Activated CD8-positive, alpha-beta memory T cell treated with anti-CD3 and anti-CD28 coated beads, Interleukin-2, amount 50 U/mL, for 48 hours (primary cell): Measurements from ENCODE around the gene USP7.
"Not testable (repeated sequence)": the region's sequence is repeated elsewhere in the genome, so short reads cannot be mapped to it uniquely, and the experiment has no call there.

Experiments
- DNase-seq: peaks from one replicate; pipeline ENCODE4 v3.0.0-alpha.2; 2020

Gene USP7

DNA sequence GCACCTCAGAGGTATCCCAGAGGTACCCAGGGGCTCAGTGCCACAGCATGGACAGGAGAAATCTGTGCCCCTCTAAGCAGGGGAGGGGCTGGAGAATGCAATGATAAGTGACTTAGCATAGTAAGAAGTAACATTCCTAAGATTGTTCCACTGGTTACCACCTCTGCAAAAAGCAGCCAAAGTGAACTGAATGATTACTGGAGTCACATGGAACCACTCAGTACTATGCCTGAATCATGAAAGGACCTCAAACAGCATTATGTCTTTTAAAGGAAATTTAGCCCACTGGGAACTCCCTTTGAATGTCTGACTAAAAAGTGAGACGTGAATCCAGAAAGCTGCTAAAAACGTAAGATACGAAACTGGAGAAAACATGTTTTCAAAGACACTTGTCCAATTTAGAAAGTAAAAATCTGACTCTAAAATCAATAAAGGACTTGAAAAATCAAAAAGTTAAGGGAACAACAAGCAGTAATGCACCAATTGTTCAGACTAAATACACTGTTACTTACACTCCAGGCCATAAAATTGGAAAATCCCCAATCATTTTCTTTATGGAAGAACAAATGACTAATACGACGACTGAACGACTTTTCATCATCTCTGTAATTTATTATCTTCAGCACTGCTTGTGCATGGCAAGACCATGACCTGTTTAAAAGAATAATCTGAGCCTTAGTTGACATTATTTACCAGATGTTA lies 42.9 kb downstream of the USP7 start:
- DNase-seq: no peak

GRCh38 chr16:8919934-8920462 lies 43.7 kb downstream of the USP7 start:
- DNase-seq: no peak

DNA sequence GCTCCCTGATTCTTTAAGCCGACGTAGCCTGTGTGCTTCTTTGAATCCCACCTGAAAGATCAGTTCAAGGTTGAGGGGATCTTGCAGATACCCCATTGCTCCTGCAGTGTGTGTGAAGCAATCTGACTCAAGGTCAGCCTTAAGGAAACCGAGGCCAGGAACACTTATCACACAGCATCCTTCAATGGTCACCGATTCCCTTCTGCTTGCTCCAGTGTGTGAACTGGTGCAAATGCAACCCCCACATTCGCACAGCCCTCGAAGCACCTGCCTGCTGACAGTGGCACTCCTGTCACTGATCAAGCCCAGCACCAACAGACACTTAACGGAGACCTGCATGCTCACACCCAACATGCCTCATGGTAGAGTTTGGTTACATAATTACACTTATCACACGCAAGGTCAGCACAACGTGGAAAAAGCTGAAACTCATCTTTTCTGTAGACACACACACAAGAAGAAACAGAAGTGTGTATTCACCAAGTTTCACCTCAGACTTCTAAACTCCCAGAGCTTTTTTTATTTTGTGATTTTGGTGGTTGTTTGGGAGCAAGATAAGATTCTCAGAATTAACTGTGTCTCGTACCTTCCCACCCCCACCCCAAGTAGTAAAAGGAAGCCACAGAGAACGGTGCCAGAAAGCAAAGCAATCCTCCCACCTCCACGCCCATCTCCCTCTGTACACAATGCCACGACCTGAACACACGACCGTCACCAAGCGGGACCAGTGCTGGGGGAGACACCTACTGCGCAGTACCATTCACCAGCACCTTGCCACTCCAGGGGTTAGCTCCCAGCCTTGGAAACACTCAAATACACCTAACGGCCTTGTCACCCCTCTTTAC lies 44.4 kb downstream of the USP7 start:
- DNase-seq: no peak

- DNase-seq: not testable (repeated sequence)
These were observed 46.4 kb downstream of the USP7 start for GRCh38 chr16:8917336-8917735.

DNA sequence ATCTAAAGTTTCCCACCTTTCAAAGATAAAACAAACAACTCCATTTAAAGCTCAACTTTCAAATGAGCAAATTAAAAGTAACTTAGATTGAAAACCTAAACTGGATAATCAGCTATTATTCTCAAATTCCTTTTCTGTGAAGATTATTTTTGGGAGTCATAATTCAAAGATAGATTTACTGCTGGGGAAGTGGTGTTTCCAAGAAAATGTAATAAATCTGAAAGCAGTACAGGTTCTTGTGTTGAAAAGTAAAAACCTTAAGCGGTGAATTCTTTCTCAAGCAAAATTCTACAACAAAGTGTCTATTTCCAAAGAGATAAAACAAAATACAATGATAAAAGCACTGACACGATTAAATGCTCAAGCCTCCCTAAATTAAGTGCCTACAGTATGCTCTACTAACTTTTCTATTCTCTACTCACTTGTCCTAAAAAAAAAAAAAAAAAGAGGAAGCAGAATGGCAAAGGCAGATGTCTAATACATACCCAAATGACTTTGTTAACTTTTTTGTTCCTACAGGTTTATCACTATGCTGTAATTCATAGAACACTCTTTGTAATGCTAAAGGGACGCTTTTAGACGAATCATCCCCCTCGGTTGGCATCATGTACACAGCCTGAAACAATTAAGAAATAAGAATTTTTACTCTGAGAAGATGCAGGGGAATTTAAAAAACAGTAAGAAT lies 47.0 kb downstream of the USP7 start:
- no peak for DNase-seq

- no peak for DNase-seq
These were observed 47.9 kb downstream of the USP7 start for GRCh38 chr16:8915722-8916301.

DNA sequence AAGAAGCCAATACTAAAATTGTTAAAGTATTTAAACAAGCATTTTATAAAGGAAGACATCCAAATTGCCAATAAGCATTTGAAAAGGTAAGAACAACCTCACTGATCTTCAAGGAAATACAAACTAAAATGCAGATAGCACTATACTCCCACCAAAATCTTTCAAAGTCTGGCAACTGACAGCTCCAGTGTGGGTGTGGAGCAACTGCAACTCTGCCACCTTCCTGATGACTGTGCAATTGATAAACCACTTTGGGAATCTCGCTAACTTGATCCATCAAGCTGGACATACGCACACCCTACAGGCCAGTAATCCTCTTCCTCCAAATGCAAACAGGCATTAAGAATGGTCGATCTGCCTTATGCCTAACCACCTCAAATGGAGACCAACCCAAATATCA lies 49.6 kb downstream of the USP7 start:
- no peak for DNase-seq

GRCh38 chr16:8912793-8913192 lies 50.9 kb downstream of the USP7 start:
- no peak for DNase-seq

- DNase-seq: no peak
These were observed 52.9 kb downstream of the USP7 start for GRCh38 chr16:8910811-8911210.

- no peak for DNase-seq
These were observed 54.8 kb downstream of the USP7 start for GRCh38 chr16:8908810-8909468.

- DNase-seq: no peak
These were observed 56.6 kb downstream of the USP7 start for GRCh38 chr16:8907096-8907495.

DNA sequence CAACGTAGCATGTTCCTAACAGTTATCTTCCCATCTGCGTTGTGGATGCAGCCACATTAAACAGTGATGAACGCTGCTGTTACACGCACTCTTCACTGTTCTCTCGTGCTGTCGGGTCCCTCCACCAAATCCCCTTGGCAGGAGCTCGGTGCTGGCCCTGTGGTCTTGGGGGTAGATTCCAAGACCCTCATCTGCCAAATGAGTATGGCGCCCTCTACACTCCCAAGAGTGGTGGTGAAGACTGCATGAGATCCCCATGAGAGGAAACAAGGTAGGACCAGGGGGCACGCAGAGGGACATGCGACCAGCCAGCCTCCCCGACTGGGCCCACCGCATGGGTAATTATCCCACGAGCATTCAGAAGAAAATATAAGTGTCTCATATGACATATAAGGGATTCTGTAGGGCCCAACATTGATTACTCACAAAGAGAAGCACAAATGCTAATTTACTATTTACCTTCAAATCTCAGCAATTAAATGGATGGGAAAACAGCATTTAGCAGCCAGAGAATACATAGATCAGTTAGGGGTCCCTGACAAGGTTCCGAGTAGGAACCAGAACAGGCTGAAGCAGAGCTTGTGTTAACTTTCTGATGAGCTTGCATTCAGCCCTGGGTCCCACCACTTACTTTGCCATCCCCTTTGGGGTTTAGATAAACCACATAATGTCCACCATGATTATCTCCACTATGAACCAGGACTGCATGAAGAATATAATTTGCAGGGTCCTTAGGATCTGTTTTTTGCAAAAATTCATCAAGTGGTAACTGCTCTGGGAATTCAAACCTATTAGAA lies 57.7 kb downstream of the USP7 start:
- DNase-seq: no peak

DNA sequence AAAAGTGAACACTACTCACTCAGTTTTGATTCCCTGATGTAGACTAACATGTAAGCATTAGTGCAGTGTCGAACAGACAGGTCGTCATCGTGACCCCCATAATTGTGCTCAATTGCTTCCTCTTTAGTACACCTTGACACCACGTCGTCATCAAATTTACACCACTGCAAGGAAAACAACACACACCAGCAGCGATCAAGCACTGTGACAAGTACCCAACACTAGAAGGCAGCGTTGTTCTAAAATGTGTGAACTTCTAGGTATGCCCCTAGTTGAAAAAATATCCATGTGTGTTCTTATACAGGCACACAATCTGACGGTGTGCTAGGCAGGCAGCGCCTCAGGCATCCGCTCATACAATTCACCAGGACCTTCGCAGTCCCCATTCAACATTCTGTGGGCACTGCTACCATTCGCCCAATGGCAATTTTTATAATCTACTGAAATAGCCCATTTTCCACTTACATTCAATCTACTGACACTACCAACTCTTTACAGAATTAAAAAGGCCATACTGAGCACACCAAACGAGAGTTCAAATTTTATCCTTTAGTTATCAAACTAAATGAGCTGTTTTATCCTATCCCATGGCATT lies 58.4 kb downstream of the USP7 start:
- no peak for DNase-seq

DNA sequence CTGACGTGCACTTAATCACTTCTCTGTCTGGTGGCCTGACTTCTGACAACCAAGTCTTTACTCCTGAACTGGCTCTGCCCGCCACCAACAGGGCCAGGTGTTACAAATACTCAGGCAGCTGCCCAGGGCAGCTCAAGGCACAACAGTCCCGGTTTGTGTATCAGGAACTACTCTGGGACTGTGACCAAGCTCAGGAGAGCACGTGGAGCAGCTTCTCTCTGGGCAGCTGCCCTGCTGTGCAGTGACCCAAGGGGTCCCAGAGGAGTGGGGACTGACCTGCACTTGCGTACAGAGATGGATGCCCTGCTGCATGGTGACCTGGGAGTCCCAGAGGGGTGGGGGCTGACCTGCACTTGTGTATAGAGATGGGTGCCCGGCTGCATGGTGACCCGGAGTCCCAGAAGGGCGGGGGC lies 59.7 kb downstream of the USP7 start:
- no peak for DNase-seq

GRCh38 chr16:8903004-8903403 lies 60.7 kb downstream of the USP7 start:
- no peak for DNase-seq

DNA sequence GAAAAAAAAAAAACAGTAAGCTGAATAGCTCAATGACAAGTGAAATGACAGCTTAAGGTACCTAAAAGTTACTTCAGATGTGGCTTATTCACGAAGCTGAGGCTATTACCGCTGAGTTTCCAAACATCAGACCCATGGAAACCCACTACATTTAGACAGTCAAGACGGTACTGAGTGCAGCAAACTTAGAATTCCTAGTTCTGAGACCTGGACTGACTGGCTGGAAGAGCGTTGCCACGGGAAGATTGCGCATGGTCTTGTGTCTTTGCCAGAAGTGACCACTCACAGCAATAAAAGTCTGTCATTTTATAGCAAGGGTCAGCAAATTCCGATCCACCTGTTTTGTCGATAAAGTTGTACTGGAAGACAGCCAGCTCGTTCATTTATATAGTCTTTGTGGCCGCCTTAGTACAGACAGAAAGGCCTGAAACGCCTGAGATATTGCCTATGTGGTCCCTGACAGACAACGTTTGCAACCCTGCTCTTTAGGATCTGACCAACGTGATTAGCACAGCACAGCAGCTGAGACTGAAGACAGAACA lies 62.3 kb downstream of the USP7 start:
- DNase-seq: no peak

DNA sequence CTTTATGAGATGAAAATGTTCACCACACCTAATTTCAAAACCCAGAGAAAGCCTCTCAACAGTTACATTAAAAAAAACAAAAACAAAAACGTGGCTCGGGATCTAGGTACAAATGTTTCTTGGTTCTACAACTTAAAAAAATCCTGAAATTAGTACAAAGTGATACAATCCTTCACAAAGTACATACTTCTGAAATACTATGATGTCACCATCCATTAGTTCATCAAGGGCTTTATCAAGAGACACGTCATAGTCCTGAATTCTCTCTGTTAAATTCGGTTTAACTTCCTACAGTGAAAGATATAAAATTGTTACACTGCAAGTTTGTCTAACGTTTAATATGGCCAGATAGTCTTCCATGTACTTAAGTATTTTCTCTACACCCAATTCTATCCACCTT lies 63.4 kb downstream of the USP7 start:
- no peak for DNase-seq

GRCh38 chr16:8899709-8900317 lies 63.9 kb downstream of the USP7 start:
- peak; percentile 37 for DNase-seq

DNA sequence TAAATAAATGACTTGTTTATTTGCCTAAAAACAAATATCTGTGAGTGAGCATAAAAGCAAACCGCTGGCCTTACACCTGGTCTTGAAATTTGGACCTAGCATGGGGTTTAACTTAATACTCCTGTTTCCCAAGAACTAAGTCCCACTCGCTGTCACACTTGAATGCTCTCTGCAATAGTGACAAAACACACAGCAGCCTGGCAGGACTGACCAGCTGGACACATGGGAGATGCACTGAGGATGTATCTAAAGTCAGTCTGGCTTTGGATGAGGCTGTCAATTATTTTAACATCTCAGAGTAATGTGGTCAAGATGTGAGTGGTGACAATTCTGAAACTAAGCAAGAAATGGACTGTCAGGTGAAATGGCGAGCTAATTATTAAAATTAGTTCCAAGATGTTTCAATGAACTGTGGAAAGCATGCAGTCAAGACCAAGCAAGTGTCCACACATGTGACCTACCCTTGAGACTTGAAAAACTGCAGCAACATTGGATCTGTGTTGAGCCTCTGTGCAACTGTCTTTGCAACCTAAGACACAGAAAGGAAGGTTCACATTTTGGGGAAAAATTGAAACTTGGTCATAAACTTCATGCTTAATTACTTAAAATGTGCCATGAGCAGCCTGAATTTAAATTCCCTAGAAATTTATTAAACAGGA lies 64.9 kb downstream of the USP7 start:
- no peak for DNase-seq

DNA sequence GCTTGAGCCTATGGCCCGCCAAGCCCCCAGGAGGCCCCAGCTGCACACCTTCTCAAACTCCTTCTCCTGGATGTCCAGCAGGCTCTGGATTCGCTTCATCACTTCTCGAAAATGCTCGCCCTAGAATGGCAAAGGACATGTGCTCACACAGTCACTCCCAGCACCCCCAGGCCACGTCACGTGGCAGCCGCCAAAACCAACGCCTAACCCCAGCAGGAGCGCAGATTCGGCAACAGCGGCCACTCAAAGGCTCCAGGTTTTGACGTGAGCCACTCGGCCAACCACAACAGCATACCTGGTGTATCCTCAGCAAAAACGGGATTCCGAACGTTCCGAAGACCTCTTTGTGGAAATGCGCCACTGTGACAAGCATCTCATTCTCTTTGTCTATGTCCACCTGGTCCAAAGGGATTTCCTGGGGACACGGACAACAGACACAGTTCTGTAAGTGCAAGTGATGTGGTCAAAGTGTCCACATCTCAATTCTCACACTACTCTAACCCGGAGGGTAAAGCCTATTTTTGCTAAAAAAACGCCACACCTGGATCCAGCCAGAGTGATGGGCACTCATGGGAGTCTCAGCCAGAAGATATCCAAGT lies 68.9 kb downstream of the USP7 start:
- no peak for DNase-seq
